Peyer's patch (tissue), 4 donors: Measurements from ENCODE around the gene RUFY4.

Source experiments
- POLR2A ChIP-seq, 2 donors: fragments of 450-650 bp; IDR thresholded peaks; one replicate each; pipeline ENCODE4 v1.5.1; 2017; ENCODE audit warnings: antibody characterized with exemption in 2 of 2, mild to moderate bottlenecking in 2 of 2, moderate library complexity in 2 of 2
- TF ChIP-seq, protein P1 (sequence below), 6 experiments: fragments of 450-650 bp in 4 of 6; fragments of 200-600 bp in 2 of 6; sonication (generic) in 1 of 6; IDR thresholded peaks; one replicate each; pipeline ENCODE4 v1.5.1; 2017 to 2019; ENCODE audit warnings: antibody characterized with exemption in 6 of 6, mild to moderate bottlenecking in 3 of 6, moderate library complexity in 1 of 6

DNA sequence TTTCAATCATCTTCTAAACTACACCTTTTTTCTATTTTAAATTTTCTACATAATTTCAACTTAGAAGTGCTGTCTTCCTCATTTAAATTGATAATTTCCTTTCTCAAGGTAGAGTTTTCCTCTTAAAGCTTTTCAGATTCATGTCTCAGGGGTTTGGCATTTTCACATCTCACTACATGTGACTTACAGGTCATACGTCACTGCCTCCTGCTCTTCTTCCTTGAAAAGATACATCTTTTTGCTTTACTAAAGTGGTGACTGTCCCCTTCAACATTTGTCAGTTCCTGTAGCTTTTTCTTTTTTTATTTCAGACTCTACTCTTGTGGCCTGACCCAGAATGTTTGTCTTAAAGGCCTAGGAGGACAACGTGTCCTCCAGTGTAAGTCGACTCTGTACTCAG lies 17.1 kb upstream of the RUFY4 start:
- TF ChIP-seq POLR2A (IDR thresholded peaks at IDR 0.05) = no peak
- TF ChIP-seq, protein P1, sequence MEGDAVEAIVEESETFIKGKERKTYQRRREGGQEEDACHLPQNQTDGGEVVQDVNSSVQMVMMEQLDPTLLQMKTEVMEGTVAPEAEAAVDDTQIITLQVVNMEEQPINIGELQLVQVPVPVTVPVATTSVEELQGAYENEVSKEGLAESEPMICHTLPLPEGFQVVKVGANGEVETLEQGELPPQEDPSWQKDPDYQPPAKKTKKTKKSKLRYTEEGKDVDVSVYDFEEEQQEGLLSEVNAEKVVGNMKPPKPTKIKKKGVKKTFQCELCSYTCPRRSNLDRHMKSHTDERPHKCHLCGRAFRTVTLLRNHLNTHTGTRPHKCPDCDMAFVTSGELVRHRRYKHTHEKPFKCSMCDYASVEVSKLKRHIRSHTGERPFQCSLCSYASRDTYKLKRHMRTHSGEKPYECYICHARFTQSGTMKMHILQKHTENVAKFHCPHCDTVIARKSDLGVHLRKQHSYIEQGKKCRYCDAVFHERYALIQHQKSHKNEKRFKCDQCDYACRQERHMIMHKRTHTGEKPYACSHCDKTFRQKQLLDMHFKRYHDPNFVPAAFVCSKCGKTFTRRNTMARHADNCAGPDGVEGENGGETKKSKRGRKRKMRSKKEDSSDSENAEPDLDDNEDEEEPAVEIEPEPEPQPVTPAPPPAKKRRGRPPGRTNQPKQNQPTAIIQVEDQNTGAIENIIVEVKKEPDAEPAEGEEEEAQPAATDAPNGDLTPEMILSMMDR (IDR thresholded peaks at IDR 0.05) = no peak
